Limb (tissue), 2 donors: ENCODE measurements around the gene RCBTB2.

ENCODE experiments used
- DNase-seq, 2 donors: peaks; one replicate each; pipeline ENCODE4 v3.0.0-alpha.2; 2016; ENCODE audit errors: extremely low spot score in 2 of 2

RCBTB2 gene

GRCh38 chr13:48449656-48450055, 83.2 kb downstream of the RCBTB2 start:
- DNase-seq = no peak

DNA sequence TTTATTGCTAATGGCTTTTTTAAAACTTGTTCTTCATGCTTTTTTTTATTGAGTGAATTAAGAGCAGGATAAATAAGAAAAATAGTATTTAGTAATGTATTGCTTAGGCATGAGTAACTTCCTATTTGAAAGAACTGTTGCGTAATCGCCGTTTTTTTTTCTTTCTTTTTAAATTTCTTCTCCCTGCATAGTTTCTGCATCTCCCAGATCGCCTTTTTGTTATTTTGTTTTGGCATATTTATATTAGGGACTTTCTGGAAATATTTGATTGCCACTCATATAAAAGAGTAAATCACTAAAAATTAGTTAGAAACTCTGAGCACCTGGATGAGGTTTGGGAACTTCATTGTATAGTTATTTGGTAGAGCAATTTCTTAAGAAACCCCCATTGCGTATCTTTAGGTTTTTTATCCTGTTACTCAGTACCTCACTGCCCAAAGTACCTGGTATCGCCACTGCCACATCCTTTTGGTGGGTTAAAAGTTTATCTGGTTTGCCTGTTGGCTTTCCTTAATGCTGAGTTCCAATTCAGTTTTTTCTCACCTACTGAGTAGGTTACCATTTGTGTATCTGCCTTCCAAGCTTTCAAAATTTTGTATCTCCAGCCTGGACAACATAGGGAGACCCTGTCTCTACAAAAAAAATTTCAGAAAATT, 83.8 kb downstream of the RCBTB2 start:
- DNase-seq = no peak

DNA sequence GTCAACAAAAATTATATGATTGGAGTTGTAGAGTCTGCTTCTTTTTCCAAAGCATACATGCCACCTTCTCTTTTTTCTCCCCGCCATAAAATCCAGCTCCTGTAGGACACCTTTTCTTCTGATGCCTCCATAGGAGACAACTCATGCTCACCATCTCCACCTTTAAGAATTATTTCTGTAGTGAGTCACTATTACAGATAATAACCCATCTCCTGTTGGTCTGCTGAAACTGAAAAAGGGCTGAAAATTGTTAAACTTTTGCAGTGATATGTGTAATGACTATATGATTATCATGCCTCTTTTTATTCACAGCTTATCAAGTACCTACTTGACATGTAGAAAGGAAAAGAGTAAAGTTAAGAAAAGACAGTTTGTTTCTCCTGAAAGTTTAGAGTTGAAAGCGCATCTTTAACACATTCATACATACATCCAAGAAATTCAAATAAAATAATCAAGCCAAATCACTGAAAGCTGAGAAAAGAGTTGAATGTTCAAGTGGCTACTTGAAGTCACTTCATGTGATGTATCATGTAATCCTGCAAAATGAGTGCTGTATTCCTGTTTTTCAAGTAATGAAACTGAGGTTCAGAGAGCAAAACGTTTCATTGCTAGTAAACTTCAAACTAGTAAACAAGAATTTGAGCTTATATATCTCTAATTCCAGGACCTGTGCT, 84.5 kb downstream of the RCBTB2 start:
- DNase-seq = no peak

DNA sequence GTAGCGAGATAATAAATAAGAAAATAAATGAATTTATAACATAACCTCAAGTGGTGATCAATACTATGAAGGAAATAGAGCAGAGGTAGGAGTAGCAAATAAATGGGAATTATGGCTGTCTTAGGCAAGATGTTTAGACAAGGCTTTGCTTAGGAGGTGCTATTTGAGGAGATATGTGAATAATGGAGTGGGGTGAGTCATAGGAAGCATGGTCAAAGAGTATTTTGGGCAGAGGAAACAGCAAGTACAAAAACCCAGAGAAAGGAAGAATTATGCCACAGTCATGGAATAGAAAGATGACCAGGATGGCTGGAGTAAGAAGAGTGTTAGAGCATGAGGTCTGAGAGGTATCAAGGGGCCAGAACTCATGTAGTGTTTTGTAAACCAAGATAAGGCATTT, 86.4 kb downstream of the RCBTB2 start:
- no peak for DNase-seq

DNA sequence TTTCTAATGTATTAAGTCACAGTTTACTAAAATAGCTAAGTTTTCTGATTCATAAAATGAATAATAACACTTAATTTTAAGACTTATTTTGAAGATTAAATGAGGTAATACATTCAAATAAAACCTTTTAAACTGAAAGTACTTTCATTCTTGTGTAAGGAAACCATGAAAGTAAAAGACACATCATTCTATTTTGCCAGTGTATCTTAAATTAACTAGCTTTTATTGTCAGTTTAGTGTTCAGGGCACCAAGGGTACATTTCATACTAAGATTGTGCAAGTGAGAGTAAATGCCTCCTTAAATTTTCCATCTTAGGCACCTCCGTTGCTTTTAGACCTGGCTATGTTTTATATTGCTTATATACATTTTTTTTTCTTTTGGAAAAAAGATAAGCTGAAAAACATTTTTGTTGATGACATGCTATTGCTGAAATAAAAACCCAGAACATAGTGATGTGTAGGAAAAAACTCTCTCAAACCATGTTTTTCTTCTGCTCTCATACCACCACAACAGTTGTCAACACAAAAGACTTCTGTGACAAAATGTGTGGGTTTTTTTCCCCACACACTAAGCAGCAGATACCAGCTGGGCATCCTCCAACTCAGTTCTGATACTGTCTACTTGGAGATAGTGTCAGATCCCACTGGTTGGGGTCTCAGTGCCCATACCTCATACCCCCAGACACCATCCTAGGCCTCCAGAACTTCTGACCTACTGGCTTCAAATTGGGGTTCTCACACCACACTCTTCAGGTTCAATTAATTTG, 89.3 kb downstream of the RCBTB2 start:
- DNase-seq = no peak
